H9 (cell line): ENCODE measurements around the gene SIX3. TPM values are rescaled to one million over a fixed set of nuclear protein-coding genes. Genes with fewer than 3 reads are reported as not detected.

Experiments used
- DNase-seq: peaks from one replicate; pipeline ENCODE4 v3.0.0-alpha.2; 2017
- H2AFZ ChIP-seq: one replicate; pipeline ENCODE4 v1.6.1; 2013; ENCODE audit warnings: mild to moderate bottlenecking, low read length, control low read depth, moderate library complexity
- H2AK5ac ChIP-seq: 2 replicates; pipeline ENCODE4 v1.6.1; 2013; ENCODE audit warnings: low read length, control low read depth, mixed read lengths; ENCODE audit not compliant: insufficient read length
- H2BK120ac ChIP-seq: one replicate; pipeline ENCODE4 v1.6.1; 2013; ENCODE audit warnings: low read depth, mild to moderate bottlenecking, low read length, control low read depth, inconsistent platforms; ENCODE audit not compliant: poor library complexity, severe bottlenecking
- H2BK12ac ChIP-seq: 2 replicates; pipeline ENCODE4 v1.6.1; 2013; ENCODE audit warnings: low read length, control low read depth, mixed read lengths, low read depth; ENCODE audit not compliant: insufficient read length
- H2BK15ac ChIP-seq: 2 replicates; pipeline ENCODE4 v1.6.1; 2013; ENCODE audit warnings: low read depth, low read length, control low read depth
- H2BK20ac ChIP-seq: one replicate; pipeline ENCODE4 v1.6.1; 2013; ENCODE audit warnings: low read depth, mild to moderate bottlenecking, low read length, control low read depth, inconsistent platforms; ENCODE audit not compliant: poor library complexity, severe bottlenecking
- H2BK5ac ChIP-seq: 2 replicates; pipeline ENCODE4 v1.6.1; 2013; ENCODE audit warnings: low read length, control low read depth, mixed read lengths; ENCODE audit not compliant: insufficient read length
- H3K14ac ChIP-seq: 2 replicates; pipeline ENCODE4 v1.6.1; 2013; ENCODE audit warnings: low read length, control low read depth; ENCODE audit not compliant: insufficient read depth
- H3K18ac ChIP-seq: 2 replicates; pipeline ENCODE4 v1.6.1; 2013; ENCODE audit warnings: low read depth, mild to moderate bottlenecking, mixed read lengths, low read length, control low read depth; ENCODE audit not compliant: insufficient read length
- H3K23ac ChIP-seq: 2 replicates; pipeline ENCODE4 v1.6.1; 2013; ENCODE audit warnings: low read length, control low read depth, mixed read lengths, low read depth; ENCODE audit not compliant: insufficient read length
- H3K23me2 ChIP-seq: 2 replicates; pipeline ENCODE4 v1.6.1; 2013; ENCODE audit warnings: low read depth, mild to moderate bottlenecking, mixed read lengths, low read length, control low read depth; ENCODE audit not compliant: insufficient read length, poor library complexity, severe bottlenecking
- H3K27ac ChIP-seq: 2 replicates; pipeline ENCODE4 v1.5.1; 2013; ENCODE audit warnings: low read length, control low read depth, mixed read lengths, low read depth; ENCODE audit not compliant: insufficient read length
- H3K27me3 ChIP-seq: 2 replicates; pipeline ENCODE4 v1.6.1; 2013; ENCODE audit warnings: low read length, control low read depth, inconsistent platforms; ENCODE audit not compliant: insufficient read depth
- H3K4ac ChIP-seq: 2 replicates; pipeline ENCODE4 v1.6.1; 2013; ENCODE audit warnings: low read depth, mild to moderate bottlenecking, control low read depth, inconsistent platforms, low read length, moderate library complexity
- H3K4me1 ChIP-seq: 2 replicates; pipeline ENCODE4 v1.6.1; 2013; ENCODE audit warnings: low read length, control low read depth, inconsistent platforms; ENCODE audit not compliant: insufficient read depth
- H3K4me2 ChIP-seq: 2 replicates; pipeline ENCODE4 v1.6.1; 2013; ENCODE audit warnings: low read length, control low read depth, mixed read lengths; ENCODE audit not compliant: insufficient read length, insufficient read depth
- H3K56ac ChIP-seq: 2 replicates; pipeline ENCODE4 v1.6.1; 2013; ENCODE audit warnings: low read depth, mild to moderate bottlenecking, mixed read lengths, low read length, control low read depth; ENCODE audit not compliant: insufficient read length
- H3K79me1 ChIP-seq: 2 replicates; pipeline ENCODE4 v1.6.1; 2013; ENCODE audit warnings: low read depth, mild to moderate bottlenecking, moderate library complexity, low read length, control low read depth, inconsistent platforms; ENCODE audit not compliant: insufficient read depth, poor library complexity, severe bottlenecking
- H3K79me2 ChIP-seq: 2 replicates; pipeline ENCODE4 v1.6.1; 2013; ENCODE audit warnings: low read length, control low read depth, inconsistent platforms; ENCODE audit not compliant: insufficient read depth
- H3K9ac ChIP-seq: 2 replicates; pipeline ENCODE4 v1.6.1; 2013; ENCODE audit warnings: low read length, control low read depth, mixed read lengths; ENCODE audit not compliant: insufficient read length; ENCODE audit errors: extremely low read depth
- H3K9me3 ChIP-seq: one replicate; pipeline ENCODE4 v1.6.1; 2013; ENCODE audit warnings: low read depth, low read length, inconsistent platforms; ENCODE audit not compliant: control insufficient read depth
- H3T11ph ChIP-seq: one replicate; pipeline ENCODE4 v1.6.1; 2013; ENCODE audit warnings: mild to moderate bottlenecking, low read length, control low read depth, inconsistent platforms
- H4K20me1 ChIP-seq: one replicate; pipeline ENCODE4 v1.6.1; 2013; ENCODE audit not compliant: control insufficient read depth, insufficient read length, insufficient read depth
- H4K5ac ChIP-seq: 2 replicates; pipeline ENCODE4 v1.6.1; 2013; ENCODE audit warnings: low read depth, mild to moderate bottlenecking, mixed read lengths, low read length, control low read depth; ENCODE audit not compliant: insufficient read length
- H4K8ac ChIP-seq: replicated peaks from 2 replicates; pipeline ENCODE4 v1.6.1; 2013; ENCODE audit warnings: low read length, control low read depth, mixed read lengths, low read depth; ENCODE audit not compliant: insufficient read length
- H4K91ac ChIP-seq: 2 replicates; pipeline ENCODE4 v1.6.1; 2013; ENCODE audit warnings: low read depth, mild to moderate bottlenecking, moderate library complexity, mixed read lengths, low read length, control low read depth; ENCODE audit not compliant: insufficient read length
- H3K27ac Mint-ChIP-seq, 3 experiments: 2 replicates in 2 of 3; 3 replicates in 1 of 3; pipeline ENCODE4 v1.8.0; 2020 to 2021; ENCODE audit warnings: mixed read lengths in 3 of 3, mild to moderate bottlenecking in 1 of 3, moderate library complexity in 1 of 3
- H3K27me3 Mint-ChIP-seq: 2 replicates; pipeline ENCODE4 v1.8.0; 2021; ENCODE audit warnings: low read depth, mild to moderate bottlenecking, moderate library complexity, mixed read lengths
- H3K36me3 Mint-ChIP-seq, 3 experiments: 2 replicates in 2 of 3; 3 replicates in 1 of 3; pipeline ENCODE4 v1.8.0; 2020 to 2021; ENCODE audit warnings: low read depth in 3 of 3, mixed read lengths in 3 of 3; ENCODE audit not compliant: insufficient read depth in 1 of 3
- H3K4me1 Mint-ChIP-seq, 2 experiments: 2 replicates each; pipeline ENCODE4 v1.8.0; 2020; ENCODE audit warnings: mixed read lengths in 2 of 2
- H3K4me3 Mint-ChIP-seq, 2 experiments: 2 replicates in 1 of 2; 3 replicates in 1 of 2; pipeline ENCODE4 v1.8.0; 2020 to 2021; ENCODE audit warnings: mild to moderate bottlenecking in 2 of 2, mixed read lengths in 2 of 2, moderate library complexity in 1 of 2
- H3K9me3 Mint-ChIP-seq, 2 experiments: 2 replicates in 1 of 2; 3 replicates in 1 of 2; pipeline ENCODE4 v1.8.0; 2020; ENCODE audit warnings: mild to moderate bottlenecking in 2 of 2, mixed read lengths in 2 of 2, moderate library complexity in 1 of 2
- CTCF ChIP-seq: fragments of 200-600 bp; sonication (generic); conservative IDR thresholded peaks from 3 replicates; pipeline ENCODE4 v1.8.0; 2021; ENCODE audit warnings: antibody characterized with exemption, mild to moderate bottlenecking
- WGBS: extraction: QIAGEN DNeasy Blood & Tissue Kit; methylation state at CpG from one replicate; pipeline ENCODE4 v1.1.7; 2013; ENCODE audit warnings: missing lambda C conversion rate, low lambda C conversion rate, mixed read lengths; ENCODE audit not compliant: insufficient read length; ENCODE audit errors: extremely low coverage; 5-methylcytosine and 5-hydroxymethylcytosine counted together
- total RNA-seq: library from RNA; stranded (reverse); gene quantifications from 2 replicates; pipeline ENCODE4 v1.2.1, GENCODE V29; 2021

Gene SIX3
- total RNA-seq, 1 experiment from 2014 or later, result 0.55 TPM

- WGBS, result no CpG with 5 or more reads among the region's 6 CpGs
- Histone ChIP-seq H3K18ac (no peak overlapping the region), H2AFZ (no peak overlapping the region), H3K4me2 (no peak overlapping the region), H3K9ac (no peak overlapping the region), H2BK20ac (no peak overlapping the region), H4K8ac (no peak overlapping the region), H3K14ac (no peak overlapping the region), H3K4ac (no peak overlapping the region), H3K79me2 (no peaks in the 10 kb centered on the region), H2BK12ac (no peak overlapping the region), H2BK15ac (no peak overlapping the region), H2AK5ac (no peak overlapping the region), H3K23me2 (no peaks in the 10 kb centered on the region), H2BK5ac (no peak overlapping the region), H3K27ac (no peak overlapping the region), H3K23ac (no peak overlapping the region), H3K27me3 (no peaks in the 10 kb centered on the region), H3K56ac (no peak overlapping the region), H3K79me1 (no peaks in the 10 kb centered on the region), H4K20me1 (no peaks in the 10 kb centered on the region), H3T11ph (no peak overlapping the region), H3K9me3 (no peaks in the 10 kb centered on the region), H4K5ac (no peak overlapping the region), H2BK120ac (no peak overlapping the region), H3K4me1 (no peaks in the 10 kb centered on the region), H4K91ac (no peak overlapping the region)
- Mint-ChIP-seq H3K4me3 (no peak overlapping the region), H3K9me3 (peaks cover 6 to 9% of the 10 kb centered on the region in 2 experiments), H3K36me3 (peaks cover 3 to 7% (median 6%) of the 10 kb centered on the region in 3 experiments; a peak in 5 of 7 replicates), H3K27me3 (peaks cover 26% of the 10 kb centered on the region), H3K4me1 (peaks cover 11 to 16% of the 10 kb centered on the region in 2 experiments), H3K27ac (no peak overlapping the region)
- DNase-seq, result no peak
- peak; percentile 28; the same call in 1 of the 3 replicates for TF ChIP-seq CTCF
These were observed 44.1 kb upstream of the SIX3 start for GRCh38 chr2:44897406-44897805.
